Retina (tissue), 1 donor: Measurements from ENCODE around the gene ANKFN1.

ENCODE experiments used
- DNase-seq: peaks from one replicate; pipeline ENCODE4 v3.0.0-alpha.2; 2016

The ANKFN1 gene

DNA sequence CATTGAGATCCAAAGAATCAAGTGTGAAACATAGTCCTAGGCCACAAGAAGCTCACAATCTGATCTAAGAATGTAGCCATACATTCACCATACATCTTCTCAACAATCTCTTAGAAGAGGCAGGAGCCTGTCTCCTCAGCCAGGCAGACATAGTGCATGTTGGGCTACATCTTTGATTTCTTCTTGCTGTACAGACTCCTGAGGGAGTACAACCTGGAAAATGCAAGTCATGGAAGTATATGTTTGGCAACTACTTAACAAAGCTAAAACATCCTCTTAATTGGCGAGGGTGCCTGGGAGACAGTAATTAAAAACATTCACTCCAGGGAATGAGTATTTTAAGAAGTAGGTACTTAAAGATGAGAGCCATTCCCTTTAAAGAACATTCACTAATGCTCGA lies 361.0 kb downstream of the ANKFN1 start:
- no peak for DNase-seq

DNA sequence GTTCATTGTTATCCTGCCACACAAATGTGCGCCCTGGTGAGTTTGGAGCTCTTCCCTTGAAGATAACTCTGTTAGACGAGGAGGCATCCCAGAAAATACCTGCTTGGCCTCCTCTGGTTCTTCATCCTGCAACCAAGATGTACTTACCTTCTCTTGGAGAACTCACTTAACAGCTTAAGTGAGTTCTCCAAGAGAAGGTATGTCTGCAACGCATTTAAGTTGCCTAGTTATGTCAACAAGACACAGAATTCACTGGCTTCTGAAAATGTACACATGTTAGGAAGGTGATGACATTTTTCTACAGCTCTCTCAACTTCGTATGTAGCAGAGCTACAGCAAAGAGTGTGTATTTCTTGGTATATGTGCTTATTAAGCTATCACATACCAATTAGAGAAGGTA lies 361.6 kb downstream of the ANKFN1 start:
- no peak for DNase-seq

DNA sequence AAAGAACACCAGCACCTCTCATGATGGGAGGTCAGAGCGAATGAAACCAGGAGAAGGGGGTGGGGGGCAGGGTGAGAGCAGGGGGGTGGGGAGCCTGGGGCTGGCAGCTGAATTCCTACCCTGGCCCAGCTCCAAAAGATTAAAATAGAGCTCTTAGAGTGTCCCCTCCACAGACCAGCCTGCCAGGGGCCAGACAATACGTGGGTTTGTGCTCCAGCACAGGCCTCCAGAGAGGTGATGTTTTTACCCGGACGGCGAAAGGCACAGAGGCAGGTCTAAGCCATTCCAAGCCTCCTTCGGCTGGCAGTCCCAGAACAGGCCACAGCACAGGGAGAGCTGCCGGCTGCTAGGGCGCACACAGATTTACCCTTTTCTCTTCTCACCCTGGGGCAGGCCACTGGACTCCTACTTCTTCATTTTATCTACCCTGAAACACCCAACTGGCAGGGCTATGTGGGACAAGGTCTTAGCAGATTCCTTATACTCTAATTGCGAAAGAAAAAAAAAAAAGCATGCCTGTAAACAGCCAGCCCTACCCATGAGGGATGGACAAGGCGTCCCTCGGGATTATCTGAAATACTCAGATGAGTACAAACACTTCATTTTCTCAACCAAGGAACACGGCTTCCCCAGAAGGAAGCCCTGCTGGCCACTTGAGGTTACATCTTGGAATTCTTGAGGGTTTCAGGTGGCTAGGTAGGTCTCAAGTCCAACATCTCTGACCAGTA lies 368.3 kb downstream of the ANKFN1 start:
- no peak for DNase-seq

DNA sequence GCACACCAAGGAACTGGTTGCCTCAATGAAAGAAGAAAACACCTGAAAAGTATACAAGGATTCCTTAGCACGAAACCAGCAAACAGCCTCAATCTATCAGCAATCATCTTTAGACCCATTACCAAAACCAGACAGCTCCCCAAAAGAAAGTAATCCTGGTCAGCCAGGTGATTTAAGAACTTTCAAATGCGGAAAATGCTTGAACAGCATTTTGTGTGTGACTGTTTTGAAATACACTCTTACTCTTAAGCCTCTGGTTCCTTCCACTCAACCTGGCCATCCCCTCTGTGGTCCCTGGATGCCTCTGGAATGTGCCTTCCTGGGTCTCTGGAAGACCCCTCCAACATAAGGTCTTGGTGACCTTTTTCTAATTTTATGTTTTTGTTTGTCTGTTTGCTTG lies 369.8 kb downstream of the ANKFN1 start:
- no peak for DNase-seq

DNA sequence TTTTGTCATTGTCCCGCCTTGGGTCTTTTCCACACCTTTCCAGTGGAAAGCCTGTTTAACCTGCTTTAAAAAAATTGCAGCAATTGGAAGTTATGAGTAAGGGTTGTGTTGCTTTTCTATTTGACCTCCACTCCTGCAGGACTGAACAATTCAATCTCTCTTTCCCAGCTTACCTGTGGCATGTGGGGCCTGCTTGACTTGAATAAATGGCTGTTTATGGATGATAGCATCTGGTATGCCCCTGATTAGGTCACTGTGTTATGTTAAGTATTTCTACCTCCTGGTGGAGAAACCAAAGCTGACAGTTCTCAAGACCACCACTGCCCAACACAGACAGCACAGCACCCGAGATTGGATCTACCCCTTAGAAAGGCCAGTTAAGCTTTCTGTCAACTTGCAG lies 375.4 kb downstream of the ANKFN1 start:
- DNase-seq = no peak

DNA sequence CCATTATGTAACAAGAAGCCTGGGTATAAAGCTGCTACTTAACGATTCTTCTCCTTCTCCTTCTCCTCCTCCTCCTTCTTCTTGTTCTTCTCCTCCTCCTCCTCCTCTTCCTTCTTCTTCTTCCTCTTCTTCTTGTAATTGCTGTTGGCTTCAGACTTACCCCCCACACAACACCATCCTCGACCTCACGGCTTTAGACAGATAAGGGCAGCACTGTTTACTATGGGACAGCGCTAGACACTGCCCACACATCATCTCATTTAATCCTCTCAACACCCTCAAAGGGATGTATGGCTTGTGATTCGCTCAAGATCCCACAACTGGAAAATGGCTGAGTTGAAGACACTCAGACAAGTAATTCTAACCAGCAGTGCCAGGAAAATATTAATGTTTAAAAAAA lies 379.7 kb downstream of the ANKFN1 start:
- DNase-seq = no peak

DNA sequence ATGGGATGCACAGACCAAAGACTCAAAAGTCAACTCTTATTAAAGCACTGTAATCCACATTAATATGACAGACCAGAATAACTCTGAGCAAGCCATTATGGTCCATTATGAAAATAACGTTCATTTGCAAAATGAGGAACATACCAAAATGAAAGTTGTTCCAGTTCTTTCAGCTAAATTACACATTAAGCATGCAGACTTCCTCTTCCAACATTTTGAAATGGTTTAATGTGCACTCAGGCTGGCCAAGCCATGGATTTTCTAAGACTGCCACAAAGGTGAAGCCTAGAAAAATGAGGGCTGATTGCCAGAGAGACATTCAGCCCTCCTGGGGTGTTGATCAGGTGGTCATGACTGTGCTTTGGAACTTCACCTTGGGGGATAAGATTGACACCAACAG lies 383.5 kb downstream of the ANKFN1 start:
- no peak for DNase-seq

DNA sequence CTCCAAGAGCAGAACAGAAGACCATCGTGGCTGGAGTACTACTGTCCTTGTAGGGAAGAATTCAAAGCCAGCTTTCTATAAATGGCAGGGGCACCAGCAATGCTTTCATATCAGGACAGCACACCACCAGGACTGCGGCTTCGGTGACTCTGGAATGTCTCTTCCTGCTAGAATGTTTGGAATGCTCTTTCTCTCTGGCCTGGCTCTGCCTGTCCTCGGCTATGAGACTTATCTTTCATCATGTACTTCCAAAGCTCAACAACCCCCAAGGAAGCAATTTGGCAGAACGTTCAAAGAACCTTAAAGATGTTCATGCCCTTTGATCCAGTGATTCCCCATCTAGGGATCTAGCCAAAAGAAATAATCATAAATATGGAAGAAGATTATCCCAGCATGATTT lies 387.6 kb downstream of the ANKFN1 start:
- DNase-seq = no peak

DNA sequence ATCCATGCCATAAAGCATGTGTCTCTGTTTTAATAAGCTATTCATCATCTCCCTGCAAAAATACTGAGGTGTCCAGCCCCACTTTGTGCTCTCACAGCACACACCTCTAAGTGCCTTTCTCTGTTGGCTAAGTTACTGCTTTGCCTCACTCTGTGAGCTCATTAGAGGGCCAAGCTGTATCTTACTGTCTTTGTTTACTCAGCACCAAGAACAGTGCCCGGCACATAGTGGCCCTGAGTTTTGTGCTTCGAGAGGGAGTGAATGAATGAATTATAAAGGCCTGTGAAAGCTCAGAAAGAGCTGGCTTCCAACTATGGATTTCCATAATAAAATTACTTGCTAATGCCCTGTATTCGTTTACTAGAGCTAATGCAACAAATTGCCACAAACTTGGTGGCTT lies 390.0 kb downstream of the ANKFN1 start:
- no peak for DNase-seq

DNA sequence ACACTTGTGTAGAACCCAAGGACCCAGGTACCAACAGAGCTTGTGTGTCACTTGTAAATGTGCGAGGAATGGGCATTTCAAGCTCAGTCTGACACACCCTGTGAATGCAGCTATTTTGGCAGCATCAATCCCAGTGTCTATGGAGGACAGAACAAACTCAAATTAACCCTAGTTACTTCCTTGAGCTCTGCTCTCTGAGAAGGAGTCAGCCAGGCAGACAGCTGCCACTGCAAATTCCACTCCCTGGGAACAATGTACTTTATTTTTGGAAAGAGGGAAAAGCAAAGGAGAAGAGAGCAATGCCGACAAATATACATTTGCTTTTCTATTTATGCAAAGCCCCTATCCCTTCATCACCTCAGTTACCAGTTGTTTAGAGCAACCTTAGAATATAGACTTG lies 391.8 kb downstream of the ANKFN1 start:
- DNase-seq = no peak

DNA sequence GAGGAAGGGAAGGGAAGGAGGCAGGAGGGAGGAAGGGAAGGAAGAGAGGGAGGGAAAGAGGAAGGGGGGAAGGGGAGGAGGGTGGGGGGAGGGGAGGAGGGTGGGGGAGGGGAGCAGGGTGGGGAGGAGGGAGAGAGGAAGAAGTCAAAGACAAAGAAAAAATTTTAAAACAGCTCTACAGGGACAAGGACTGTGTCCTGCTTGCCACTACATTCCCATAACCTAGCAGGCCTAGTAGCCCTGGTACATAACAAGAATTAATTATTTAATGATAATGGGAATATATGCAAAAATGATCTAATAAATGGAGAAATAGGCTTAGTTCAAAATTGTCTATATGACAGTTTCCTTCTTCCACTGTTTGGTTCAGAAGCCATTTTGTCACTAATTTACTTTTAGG lies 392.7 kb downstream of the ANKFN1 start:
- DNase-seq = no peak

DNA sequence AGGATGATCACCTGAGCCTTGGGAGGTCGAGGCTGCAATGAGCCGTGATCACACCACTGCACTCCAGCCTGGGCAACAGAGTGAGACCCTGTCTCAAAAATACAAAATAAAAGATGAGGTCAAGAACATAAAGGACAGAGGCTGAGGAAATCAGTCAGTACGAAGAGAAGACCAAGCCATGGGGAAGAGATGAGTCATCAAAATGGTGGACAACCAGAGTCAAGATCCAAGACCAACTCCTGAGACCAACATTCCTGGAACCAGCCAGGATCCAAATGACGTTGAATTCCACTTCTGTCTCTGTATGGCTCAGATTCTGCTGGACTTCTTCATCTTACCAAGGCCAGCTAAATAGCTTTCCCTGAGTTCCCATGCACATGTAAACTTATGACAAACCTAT lies 395.4 kb downstream of the ANKFN1 start:
- no peak for DNase-seq

DNA sequence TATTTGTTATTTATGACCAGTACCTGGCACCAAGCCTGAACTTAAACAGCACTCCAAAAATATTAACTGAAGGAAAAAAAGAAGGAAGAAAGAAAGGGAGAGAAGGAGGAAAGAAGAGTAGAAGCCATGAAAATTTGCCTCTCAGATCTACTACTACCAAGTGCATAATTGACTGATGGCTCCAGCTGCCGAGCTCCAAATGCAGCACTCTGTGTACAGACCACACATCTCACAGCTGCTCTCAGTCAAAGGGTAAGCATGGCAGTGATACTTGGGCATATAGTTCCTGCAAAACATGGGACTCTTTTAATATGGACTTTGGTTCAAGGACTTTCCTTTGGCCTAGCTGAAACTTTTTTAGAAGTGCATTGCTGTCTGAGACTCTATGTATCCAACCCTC lies 396.2 kb downstream of the ANKFN1 start:
- no peak for DNase-seq

DNA sequence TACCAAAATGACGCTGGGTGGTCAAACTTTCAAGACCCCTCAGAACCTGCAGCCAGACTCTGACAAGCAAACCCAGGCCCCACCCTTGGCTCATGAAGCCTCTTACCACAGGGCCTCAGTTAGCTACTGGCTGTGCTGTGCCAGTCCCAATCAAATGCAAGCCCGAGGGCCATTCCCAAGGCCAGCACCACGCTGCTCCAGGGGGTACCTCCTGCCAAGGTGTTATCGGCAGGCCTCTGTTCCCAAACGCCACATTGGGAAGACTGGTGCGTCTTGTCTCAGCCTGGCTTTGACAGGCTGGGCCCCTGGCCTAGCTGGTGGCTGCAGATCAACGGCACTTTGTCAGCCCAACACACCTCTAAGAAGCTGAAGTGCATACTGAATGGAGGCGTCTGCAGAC lies 404.4 kb downstream of the ANKFN1 start:
- DNase-seq = no peak

DNA sequence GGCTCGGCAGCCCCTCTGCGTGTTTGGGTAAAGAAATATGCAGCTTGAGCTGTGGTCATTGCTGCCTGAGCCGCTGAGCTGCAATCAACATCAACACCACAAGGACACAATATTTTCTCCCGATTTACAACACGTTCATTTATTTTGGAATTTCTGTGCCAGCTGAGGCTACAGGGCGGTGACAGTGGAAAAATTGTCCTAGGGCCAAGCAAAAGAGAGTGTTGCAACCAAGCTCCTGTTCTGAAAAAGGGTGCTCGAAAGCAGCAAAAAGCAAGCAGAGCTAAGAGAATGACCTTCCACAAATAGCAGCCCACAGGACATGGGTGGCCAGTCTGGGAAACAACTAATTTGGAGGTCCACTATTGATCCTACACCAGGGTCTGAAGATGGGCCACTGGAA lies 404.8 kb downstream of the ANKFN1 start:
- no peak for DNase-seq
